Panc1 (cell line): ENCODE results near the gene SMCO3. TPM values are rescaled to one million over a fixed set of nuclear protein-coding genes. Genes with fewer than 3 reads are reported as not detected.

ENCODE experiments used
- ATAC-seq: fragments of 200-7000 bp; cut with Tn5 transposase; 2 replicates; pipeline ENCODE4 v1.9.1; 2020; ENCODE audit warnings: mild to moderate bottlenecking, moderate library complexity
- BruUV-seq: library from RNA; stranded (reverse); fragments of 400-500 nt; replicated peaks from 2 replicates; lab custom pipeline; 2021; lab: Mats Ljungman, UMichigan
- CTCF ChIA-PET: fragments of 300-600 bp; sonication (Branson Sonifier 250); formaldehyde crosslinking; loops from one replicate; lab custom pipeline; 2022; ENCODE audit warnings: antibody characterized with exemption; lab: Charles Lee
- POLR2A ChIA-PET: fragments of 300-600 bp; sonication (Branson Sonifier 250); formaldehyde crosslinking; loops from one replicate; lab custom pipeline; 2022; ENCODE audit warnings: antibody characterized with exemption; lab: Charles Lee
- DNase-seq: peaks from one replicate; pipeline ENCODE4 v3.0.0-alpha.2; 2010; ENCODE audit warnings: low read depth, low spot score
- H3K27ac ChIP-seq: 2 replicates; pipeline ENCODE4 v1.5.1; 2011; ENCODE audit warnings: mild to moderate bottlenecking, low read length, inconsistent platforms
- H3K27me3 ChIP-seq: fragments of 200-500 bp; sonication (Bioruptor generic); 2 replicates; pipeline ENCODE4 v1.6.0; 2014; ENCODE audit warnings: low read length, inconsistent platforms; ENCODE audit not compliant: control insufficient read depth, insufficient read depth
- H3K36me3 ChIP-seq: fragments of 200-500 bp; sonication (Bioruptor generic); 2 replicates; pipeline ENCODE4 v1.5.1; 2014; ENCODE audit warnings: inconsistent platforms, mild to moderate bottlenecking, low read length, moderate library complexity; ENCODE audit not compliant: control insufficient read depth, insufficient read depth
- H3K4me1 ChIP-seq: 2 replicates; pipeline ENCODE4 v1.5.1; 2011; ENCODE audit warnings: inconsistent platforms, mild to moderate bottlenecking, low read length, moderate library complexity; ENCODE audit not compliant: control insufficient read depth, insufficient read depth
- H3K4me3 ChIP-seq, 2 experiments: 2 replicates each; pipeline ENCODE4 v1.5.1; 2011 to 2012; ENCODE audit warnings: low read depth in 2 of 2, low read length in 2 of 2, mild to moderate bottlenecking in 2 of 2, inconsistent platforms in 1 of 2, moderate library complexity in 1 of 2
- H3K9me3 ChIP-seq: fragments of 200-500 bp; sonication (Bioruptor generic); 2 replicates; pipeline ENCODE4 v1.5.1; 2014; ENCODE audit warnings: low read depth, mild to moderate bottlenecking, inconsistent platforms, low read length, moderate library complexity; ENCODE audit not compliant: control insufficient read depth, insufficient read depth
- CTCF ChIP-seq: fragments of 450-650 bp; IDR thresholded peaks from 2 replicates; pipeline ENCODE4 v1.5.1; 2017; ENCODE audit warnings: mild to moderate bottlenecking
- POLR2AphosphoS5 ChIP-seq: IDR thresholded peaks from 2 replicates; pipeline ENCODE4 v1.6.1; 2012; ENCODE audit warnings: mild to moderate bottlenecking, low read depth, low read length, moderate library complexity
- SIN3A ChIP-seq: IDR thresholded peaks from 2 replicates; pipeline ENCODE4 v1.6.1; 2012; ENCODE audit warnings: low read depth, mild to moderate bottlenecking, low read length, moderate library complexity, borderline replicate concordance; ENCODE audit not compliant: insufficient read depth
- TCF7L2 ChIP-seq: IDR thresholded peaks from 2 replicates; pipeline ENCODE4 v1.6.1; 2011; ENCODE audit warnings: mild to moderate bottlenecking, low read depth, low read length, inconsistent platforms
- in situ Hi-C: cut with HindIII; loops from 2 replicates; pipeline ENCODE4 v1.10.0; 2016; ENCODE audit warnings: low sequenced_read_pairs, low pct_unique_long_range_greater_than_20kb
- intact Hi-C: fragments of 100-400 bp; cut with micrococcal nuclease; formaldehyde crosslinking; loops from one replicate; pipeline ENCODE4 v1.10.0; 2022; ENCODE audit not compliant: unreplicated experiment
- total RNA-seq: library from RNA; stranded (reverse); gene quantifications from one replicate; pipeline ENCODE4 v1.2.1, GENCODE V29; 2021; ENCODE audit not compliant: unreplicated experiment
- TF ChIP-seq, protein P1 (sequence below), 2 experiments: IDR thresholded peaks; 2 replicates each; pipeline ENCODE4 v1.6.1; 2011 to 2012; ENCODE audit warnings: low read depth in 2 of 2, control low read depth in 1 of 2, low read length in 1 of 2, mild to moderate bottlenecking in 1 of 2, moderate library complexity in 1 of 2; ENCODE audit not compliant: insufficient read depth in 1 of 2

Gene SMCO3
- total RNA-seq, 1 experiment from 2014 or later: not detected

GRCh38 chr12:14842315-14842714 is 28.3 kb upstream of the SMCO3 start:
- no peaks in the 10 kb centered on the region for H3K36me3 ChIP-seq
- ATAC-seq (no peak), DNase-seq (no peak)
- TF ChIP-seq, protein P1, sequence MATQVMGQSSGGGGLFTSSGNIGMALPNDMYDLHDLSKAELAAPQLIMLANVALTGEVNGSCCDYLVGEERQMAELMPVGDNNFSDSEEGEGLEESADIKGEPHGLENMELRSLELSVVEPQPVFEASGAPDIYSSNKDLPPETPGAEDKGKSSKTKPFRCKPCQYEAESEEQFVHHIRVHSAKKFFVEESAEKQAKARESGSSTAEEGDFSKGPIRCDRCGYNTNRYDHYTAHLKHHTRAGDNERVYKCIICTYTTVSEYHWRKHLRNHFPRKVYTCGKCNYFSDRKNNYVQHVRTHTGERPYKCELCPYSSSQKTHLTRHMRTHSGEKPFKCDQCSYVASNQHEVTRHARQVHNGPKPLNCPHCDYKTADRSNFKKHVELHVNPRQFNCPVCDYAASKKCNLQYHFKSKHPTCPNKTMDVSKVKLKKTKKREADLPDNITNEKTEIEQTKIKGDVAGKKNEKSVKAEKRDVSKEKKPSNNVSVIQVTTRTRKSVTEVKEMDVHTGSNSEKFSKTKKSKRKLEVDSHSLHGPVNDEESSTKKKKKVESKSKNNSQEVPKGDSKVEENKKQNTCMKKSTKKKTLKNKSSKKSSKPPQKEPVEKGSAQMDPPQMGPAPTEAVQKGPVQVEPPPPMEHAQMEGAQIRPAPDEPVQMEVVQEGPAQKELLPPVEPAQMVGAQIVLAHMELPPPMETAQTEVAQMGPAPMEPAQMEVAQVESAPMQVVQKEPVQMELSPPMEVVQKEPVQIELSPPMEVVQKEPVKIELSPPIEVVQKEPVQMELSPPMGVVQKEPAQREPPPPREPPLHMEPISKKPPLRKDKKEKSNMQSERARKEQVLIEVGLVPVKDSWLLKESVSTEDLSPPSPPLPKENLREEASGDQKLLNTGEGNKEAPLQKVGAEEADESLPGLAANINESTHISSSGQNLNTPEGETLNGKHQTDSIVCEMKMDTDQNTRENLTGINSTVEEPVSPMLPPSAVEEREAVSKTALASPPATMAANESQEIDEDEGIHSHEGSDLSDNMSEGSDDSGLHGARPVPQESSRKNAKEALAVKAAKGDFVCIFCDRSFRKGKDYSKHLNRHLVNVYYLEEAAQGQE (IDR thresholded peaks at IDR 0.05; ENCODE audit: insufficient read depth in 1 of 2, low read depth in 2 of 2, low read length in 1 of 2): no peak
- TF ChIP-seq SIN3A: no peak
- no peak for TF ChIP-seq TCF7L2
- TF ChIP-seq POLR2AphosphoS5: no peak
- no peak for TF ChIP-seq CTCF
- no peak overlapping the region for H3K4me3 ChIP-seq
- BruUV-seq: no TSS peak
- ChIA-PET CTCF (no interaction called here), POLR2A (no interaction called here)
- no peak overlapping the region for H3K27ac ChIP-seq
- no peaks in the 10 kb centered on the region for H3K9me3 ChIP-seq
- intact Hi-C loops: loop anchor here (10.0 kb wide), 1 partner anchor 382 kb away; the partner anchor contains the start of gene RERG
- in situ Hi-C loops: no loop called here
- H3K27me3 ChIP-seq: no peaks in the 10 kb centered on the region
- no peaks in the 10 kb centered on the region for H3K4me1 ChIP-seq

- intact Hi-C loops (loop anchor here (10.0 kb wide), 1 partner anchor 383 kb away; the partner anchor contains the start of gene RERG), in situ Hi-C loops (no loop called here)
- DNase-seq: no peak
- CTCF ChIA-PET: no interaction called here
- Histone ChIP-seq H3K27ac (no peak overlapping the region), H3K36me3 (no peaks in the 10 kb centered on the region), H3K9me3 (no peaks in the 10 kb centered on the region), H3K4me1 (no peaks in the 10 kb centered on the region), H3K27me3 (no peaks in the 10 kb centered on the region), H3K4me3 (no peak overlapping the region)
- TF ChIP-seq, protein P1 (IDR thresholded peaks at IDR 0.05; ENCODE audit: insufficient read depth in 1 of 2, low read depth in 2 of 2, low read length in 1 of 2): no peak
- BruUV-seq: no TSS peak
- POLR2A ChIA-PET: no interaction called here
- ATAC-seq: no peak
These were observed 27.8 kb upstream of the SMCO3 start for GRCh38 chr12:14841761-14842160.
